HepG2 (cell line): ENCODE measurements around the gene SLC36A3. TPM values are rescaled to one million over a fixed set of nuclear protein-coding genes. Genes with fewer than 3 reads are reported as not detected.

Experiments
- CEBPB ChIP-seq: IDR thresholded peaks from 2 replicates; pipeline ENCODE4 v1.6.1; 2011; ENCODE audit warnings: low read depth, low read length, improper control_type of control experiment, borderline replicate concordance
- CENPX ChIP-seq: sonication (generic); formaldehyde crosslinking; IDR thresholded peaks from 2 replicates; pipeline ENCODE4 v1.9.0; 2021; ENCODE audit warnings: mild to moderate bottlenecking, missing genetic modification reagents, moderate library complexity
- FIP1L1 ChIP-seq: fragments of 200-400 bp; formaldehyde crosslinking; IDR thresholded peaks from 2 replicates; pipeline ENCODE4 v1.6.1; 2018; ENCODE audit warnings: low read depth, mild to moderate bottlenecking, low read length, moderate library complexity, borderline replicate concordance; ENCODE audit not compliant: insufficient read depth
- GATAD2A ChIP-seq: IDR thresholded peaks from 2 replicates; pipeline ENCODE4 v1.6.1; 2016
- HNRNPL ChIP-seq: fragments of 200-400 bp; formaldehyde crosslinking; IDR thresholded peaks from 2 replicates; pipeline ENCODE4 v1.6.1; 2017; ENCODE audit warnings: mild to moderate bottlenecking, low read depth, low read length
- KAT7 ChIP-seq: IDR thresholded peaks from 2 replicates; pipeline ENCODE4 v1.6.1; 2018; ENCODE audit warnings: borderline replicate concordance, missing compliant biosample characterization
- NFKB2 ChIP-seq: sonication (generic); formaldehyde crosslinking; IDR thresholded peaks from 2 replicates; pipeline ENCODE4 v1.4.0; 2020; ENCODE audit warnings: missing genetic modification reagents, borderline replicate concordance
- SP5 ChIP-seq: IDR thresholded peaks from 2 replicates; pipeline ENCODE4 v1.6.1; 2016; ENCODE audit warnings: low read depth, borderline replicate concordance
- ZNF121 ChIP-seq: sonication (generic); formaldehyde crosslinking; IDR thresholded peaks from 2 replicates; pipeline ENCODE4 v1.5.0; 2020; ENCODE audit warnings: mild to moderate bottlenecking, missing genetic modification reagents
- ZNF354B ChIP-seq: sonication (generic); formaldehyde crosslinking; IDR thresholded peaks from 2 replicates; pipeline ENCODE4 v1.8.0; 2022; ENCODE audit warnings: mild to moderate bottlenecking, missing genetic modification reagents
- ZNF430 ChIP-seq: sonication (generic); formaldehyde crosslinking; IDR thresholded peaks from 2 replicates; pipeline ENCODE4 v1.9.0; 2021; ENCODE audit warnings: mild to moderate bottlenecking, missing genetic modification reagents
- ZNF562 ChIP-seq: sonication (generic); formaldehyde crosslinking; IDR thresholded peaks from 2 replicates; pipeline ENCODE4 v1.8.0; 2022; ENCODE audit warnings: missing genetic modification reagents, borderline replicate concordance
- ZNF660 ChIP-seq: sonication (generic); formaldehyde crosslinking; IDR thresholded peaks from 2 replicates; pipeline ENCODE4 v1.5.1; 2020; ENCODE audit warnings: mild to moderate bottlenecking, low read depth, missing genetic modification reagents, borderline replicate concordance
- polyA plus RNA-seq, 8 experiments: library from polyadenylated mRNA; depleted of rRNA in 3 of 8; stranded (reverse) in 7 of 8; unstranded in 1 of 8; fragments of >200 nt; fragmentation: Illumina TruSeq in 4 of 8; extraction: Trizol in 4 of 8; gene quantifications; 2 replicates each; pipeline versions ENCODE4 v1.2.1 to v1.2.3, GENCODE V29; 2011 to 2016; ENCODE audit warnings: low read depth in 4 of 8, missing spikeins in 1 of 8, mixed read lengths in 1 of 8; ENCODE audit not compliant: insufficient read depth in 1 of 8
- total RNA-seq, 5 experiments: library from RNA; depleted of rRNA; stranded (reverse); fragments of >200 nt; fragmentation: Illumina TruSeq; extraction: Trizol; gene quantifications; 2 replicates each; pipeline ENCODE4 v1.2.3, GENCODE V29; 2016; ENCODE audit warnings: low read depth in 1 of 5
- TF ChIP-seq, protein P1 (sequence below): sonication (generic); formaldehyde crosslinking; IDR thresholded peaks from 2 replicates; pipeline ENCODE4 v1.4.0; 2020; ENCODE audit warnings: missing genetic modification reagents
- TF ChIP-seq, protein P2 (sequence below): sonication (generic); formaldehyde crosslinking; IDR thresholded peaks from 2 replicates; pipeline ENCODE4 v1.4.0; 2020; ENCODE audit warnings: mild to moderate bottlenecking, missing genetic modification reagents
- TF ChIP-seq, protein P3 (sequence below): sonication (generic); formaldehyde crosslinking; IDR thresholded peaks from 2 replicates; pipeline ENCODE4 v1.8.0; 2022; ENCODE audit warnings: missing genetic modification reagents, mild to moderate bottlenecking, moderate library complexity, borderline replicate concordance
- TF ChIP-seq, protein P4 (sequence below): sonication (generic); formaldehyde crosslinking; IDR thresholded peaks from 2 replicates; pipeline ENCODE4 v1.8.0; 2022; ENCODE audit warnings: missing genetic modification reagents, mild to moderate bottlenecking, borderline replicate concordance
- TF ChIP-seq, protein P5 (sequence below): sonication (generic); formaldehyde crosslinking; IDR thresholded peaks from 2 replicates; pipeline ENCODE4 v1.4.0; 2020; ENCODE audit warnings: missing genetic modification reagents

SLC36A3 gene
- total and polyA plus RNA-seq, 2 of the 13 experiments (the other 11 are each of a cell fraction or from before 2014, with no cell fraction given): not detected

DNA sequence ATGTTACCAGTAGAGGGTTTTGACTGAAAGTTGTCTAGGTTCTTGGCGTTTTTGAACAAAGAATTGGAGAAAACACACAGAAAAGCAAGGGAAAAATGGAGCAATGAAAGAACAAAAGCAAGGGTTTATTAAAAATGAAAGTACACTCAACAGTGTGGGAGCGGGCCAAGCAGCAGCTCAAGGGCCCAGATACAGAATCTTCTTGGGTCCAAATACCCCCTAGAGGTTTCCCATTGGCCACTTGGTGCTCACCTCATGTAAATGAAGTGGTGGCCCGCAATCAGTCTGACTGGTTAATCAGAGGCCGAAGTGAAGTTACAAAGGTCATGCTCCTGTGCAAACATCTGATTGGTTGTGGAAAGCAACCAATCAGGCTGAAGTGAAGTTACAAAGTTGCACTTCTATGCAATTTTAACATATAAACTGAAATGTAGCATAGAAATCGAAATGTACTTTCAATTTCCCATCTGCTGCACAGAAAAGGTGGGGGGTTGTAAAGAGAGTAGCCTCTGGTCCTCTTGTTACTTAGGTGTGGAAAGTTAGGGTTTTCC is 52.5 kb downstream of the SLC36A3 start (continued):
- TF ChIP-seq, protein P1, sequence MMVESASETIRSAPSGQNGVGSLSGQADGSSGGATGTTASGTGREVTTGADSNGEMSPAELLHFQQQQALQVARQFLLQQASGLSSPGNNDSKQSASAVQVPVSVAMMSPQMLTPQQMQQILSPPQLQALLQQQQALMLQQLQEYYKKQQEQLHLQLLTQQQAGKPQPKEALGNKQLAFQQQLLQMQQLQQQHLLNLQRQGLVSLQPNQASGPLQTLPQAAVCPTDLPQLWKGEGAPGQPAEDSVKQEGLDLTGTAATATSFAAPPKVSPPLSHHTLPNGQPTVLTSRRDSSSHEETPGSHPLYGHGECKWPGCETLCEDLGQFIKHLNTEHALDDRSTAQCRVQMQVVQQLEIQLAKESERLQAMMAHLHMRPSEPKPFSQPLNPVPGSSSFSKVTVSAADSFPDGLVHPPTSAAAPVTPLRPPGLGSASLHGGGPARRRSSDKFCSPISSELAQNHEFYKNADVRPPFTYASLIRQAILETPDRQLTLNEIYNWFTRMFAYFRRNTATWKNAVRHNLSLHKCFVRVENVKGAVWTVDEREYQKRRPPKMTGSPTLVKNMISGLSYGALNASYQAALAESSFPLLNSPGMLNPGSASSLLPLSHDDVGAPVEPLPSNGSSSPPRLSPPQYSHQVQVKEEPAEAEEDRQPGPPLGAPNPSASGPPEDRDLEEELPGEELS (CRISPR knock-in tag): no peak
- TF ChIP-seq KAT7 (no peak), NFKB2 (CRISPR knock-in tag) (no peak), ZNF660 (CRISPR knock-in tag) (no peak), HNRNPL (no peak), ZNF121 (CRISPR knock-in tag) (no peak), CEBPB (no peak), FIP1L1 (no peak), SP5 (CRISPR knock-in tag) (no peak), CENPX (CRISPR knock-in tag) (no peak), ZNF430 (CRISPR knock-in tag) (no peak), ZNF354B (CRISPR knock-in tag) (no peak), GATAD2A (no peak), ZNF562 (CRISPR knock-in tag) (no peak)
- TF ChIP-seq, protein P2, sequence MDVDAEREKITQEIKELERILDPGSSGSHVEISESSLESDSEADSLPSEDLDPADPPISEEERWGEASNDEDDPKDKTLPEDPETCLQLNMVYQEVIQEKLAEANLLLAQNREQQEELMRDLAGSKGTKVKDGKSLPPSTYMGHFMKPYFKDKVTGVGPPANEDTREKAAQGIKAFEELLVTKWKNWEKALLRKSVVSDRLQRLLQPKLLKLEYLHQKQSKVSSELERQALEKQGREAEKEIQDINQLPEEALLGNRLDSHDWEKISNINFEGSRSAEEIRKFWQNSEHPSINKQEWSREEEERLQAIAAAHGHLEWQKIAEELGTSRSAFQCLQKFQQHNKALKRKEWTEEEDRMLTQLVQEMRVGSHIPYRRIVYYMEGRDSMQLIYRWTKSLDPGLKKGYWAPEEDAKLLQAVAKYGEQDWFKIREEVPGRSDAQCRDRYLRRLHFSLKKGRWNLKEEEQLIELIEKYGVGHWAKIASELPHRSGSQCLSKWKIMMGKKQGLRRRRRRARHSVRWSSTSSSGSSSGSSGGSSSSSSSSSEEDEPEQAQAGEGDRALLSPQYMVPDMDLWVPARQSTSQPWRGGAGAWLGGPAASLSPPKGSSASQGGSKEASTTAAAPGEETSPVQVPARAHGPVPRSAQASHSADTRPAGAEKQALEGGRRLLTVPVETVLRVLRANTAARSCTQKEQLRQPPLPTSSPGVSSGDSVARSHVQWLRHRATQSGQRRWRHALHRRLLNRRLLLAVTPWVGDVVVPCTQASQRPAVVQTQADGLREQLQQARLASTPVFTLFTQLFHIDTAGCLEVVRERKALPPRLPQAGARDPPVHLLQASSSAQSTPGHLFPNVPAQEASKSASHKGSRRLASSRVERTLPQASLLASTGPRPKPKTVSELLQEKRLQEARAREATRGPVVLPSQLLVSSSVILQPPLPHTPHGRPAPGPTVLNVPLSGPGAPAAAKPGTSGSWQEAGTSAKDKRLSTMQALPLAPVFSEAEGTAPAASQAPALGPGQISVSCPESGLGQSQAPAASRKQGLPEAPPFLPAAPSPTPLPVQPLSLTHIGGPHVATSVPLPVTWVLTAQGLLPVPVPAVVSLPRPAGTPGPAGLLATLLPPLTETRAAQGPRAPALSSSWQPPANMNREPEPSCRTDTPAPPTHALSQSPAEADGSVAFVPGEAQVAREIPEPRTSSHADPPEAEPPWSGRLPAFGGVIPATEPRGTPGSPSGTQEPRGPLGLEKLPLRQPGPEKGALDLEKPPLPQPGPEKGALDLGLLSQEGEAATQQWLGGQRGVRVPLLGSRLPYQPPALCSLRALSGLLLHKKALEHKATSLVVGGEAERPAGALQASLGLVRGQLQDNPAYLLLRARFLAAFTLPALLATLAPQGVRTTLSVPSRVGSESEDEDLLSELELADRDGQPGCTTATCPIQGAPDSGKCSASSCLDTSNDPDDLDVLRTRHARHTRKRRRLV: peak; percentile 78; the same call in 1 of the 2 replicates
- TF ChIP-seq, protein P3, sequence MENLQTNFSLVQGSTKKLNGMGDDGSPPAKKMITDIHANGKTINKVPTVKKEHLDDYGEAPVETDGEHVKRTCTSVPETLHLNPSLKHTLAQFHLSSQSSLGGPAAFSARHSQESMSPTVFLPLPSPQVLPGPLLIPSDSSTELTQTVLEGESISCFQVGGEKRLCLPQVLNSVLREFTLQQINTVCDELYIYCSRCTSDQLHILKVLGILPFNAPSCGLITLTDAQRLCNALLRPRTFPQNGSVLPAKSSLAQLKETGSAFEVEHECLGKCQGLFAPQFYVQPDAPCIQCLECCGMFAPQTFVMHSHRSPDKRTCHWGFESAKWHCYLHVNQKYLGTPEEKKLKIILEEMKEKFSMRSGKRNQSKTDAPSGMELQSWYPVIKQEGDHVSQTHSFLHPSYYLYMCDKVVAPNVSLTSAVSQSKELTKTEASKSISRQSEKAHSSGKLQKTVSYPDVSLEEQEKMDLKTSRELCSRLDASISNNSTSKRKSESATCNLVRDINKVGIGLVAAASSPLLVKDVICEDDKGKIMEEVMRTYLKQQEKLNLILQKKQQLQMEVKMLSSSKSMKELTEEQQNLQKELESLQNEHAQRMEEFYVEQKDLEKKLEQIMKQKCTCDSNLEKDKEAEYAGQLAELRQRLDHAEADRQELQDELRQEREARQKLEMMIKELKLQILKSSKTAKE: no peak
- TF ChIP-seq, protein P4, sequence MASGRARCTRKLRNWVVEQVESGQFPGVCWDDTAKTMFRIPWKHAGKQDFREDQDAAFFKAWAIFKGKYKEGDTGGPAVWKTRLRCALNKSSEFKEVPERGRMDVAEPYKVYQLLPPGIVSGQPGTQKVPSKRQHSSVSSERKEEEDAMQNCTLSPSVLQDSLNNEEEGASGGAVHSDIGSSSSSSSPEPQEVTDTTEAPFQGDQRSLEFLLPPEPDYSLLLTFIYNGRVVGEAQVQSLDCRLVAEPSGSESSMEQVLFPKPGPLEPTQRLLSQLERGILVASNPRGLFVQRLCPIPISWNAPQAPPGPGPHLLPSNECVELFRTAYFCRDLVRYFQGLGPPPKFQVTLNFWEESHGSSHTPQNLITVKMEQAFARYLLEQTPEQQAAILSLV (CRISPR knock-in tag): no peak
- TF ChIP-seq, protein P5, sequence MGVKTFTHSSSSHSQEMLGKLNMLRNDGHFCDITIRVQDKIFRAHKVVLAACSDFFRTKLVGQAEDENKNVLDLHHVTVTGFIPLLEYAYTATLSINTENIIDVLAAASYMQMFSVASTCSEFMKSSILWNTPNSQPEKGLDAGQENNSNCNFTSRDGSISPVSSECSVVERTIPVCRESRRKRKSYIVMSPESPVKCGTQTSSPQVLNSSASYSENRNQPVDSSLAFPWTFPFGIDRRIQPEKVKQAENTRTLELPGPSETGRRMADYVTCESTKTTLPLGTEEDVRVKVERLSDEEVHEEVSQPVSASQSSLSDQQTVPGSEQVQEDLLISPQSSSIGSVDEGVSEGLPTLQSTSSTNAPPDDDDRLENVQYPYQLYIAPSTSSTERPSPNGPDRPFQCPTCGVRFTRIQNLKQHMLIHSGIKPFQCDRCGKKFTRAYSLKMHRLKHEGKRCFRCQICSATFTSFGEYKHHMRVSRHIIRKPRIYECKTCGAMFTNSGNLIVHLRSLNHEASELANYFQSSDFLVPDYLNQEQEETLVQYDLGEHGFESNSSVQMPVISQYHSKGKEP (CRISPR knock-in tag): no peak
